GM12865 (cell line): ENCODE measurements around the gene HPCAL1.

ENCODE experiments used
- DNase-seq: peaks from one replicate; pipeline ENCODE4 v3.0.0; 2010; ENCODE audit warnings: low read depth
- H3K4me3 ChIP-seq: 2 replicates; pipeline ENCODE4 v1.5.1; 2011; ENCODE audit warnings: mild to moderate bottlenecking, low read depth, low read length, control low read depth
- TF ChIP-seq, protein P1 (sequence below): IDR thresholded peaks from 2 replicates; pipeline ENCODE4 v1.5.1; 2011; ENCODE audit warnings: low read length, control low read depth, low read depth, inconsistent platforms; ENCODE audit not compliant: insufficient read depth; ENCODE audit errors: missing control alignments

The HPCAL1 gene

DNA sequence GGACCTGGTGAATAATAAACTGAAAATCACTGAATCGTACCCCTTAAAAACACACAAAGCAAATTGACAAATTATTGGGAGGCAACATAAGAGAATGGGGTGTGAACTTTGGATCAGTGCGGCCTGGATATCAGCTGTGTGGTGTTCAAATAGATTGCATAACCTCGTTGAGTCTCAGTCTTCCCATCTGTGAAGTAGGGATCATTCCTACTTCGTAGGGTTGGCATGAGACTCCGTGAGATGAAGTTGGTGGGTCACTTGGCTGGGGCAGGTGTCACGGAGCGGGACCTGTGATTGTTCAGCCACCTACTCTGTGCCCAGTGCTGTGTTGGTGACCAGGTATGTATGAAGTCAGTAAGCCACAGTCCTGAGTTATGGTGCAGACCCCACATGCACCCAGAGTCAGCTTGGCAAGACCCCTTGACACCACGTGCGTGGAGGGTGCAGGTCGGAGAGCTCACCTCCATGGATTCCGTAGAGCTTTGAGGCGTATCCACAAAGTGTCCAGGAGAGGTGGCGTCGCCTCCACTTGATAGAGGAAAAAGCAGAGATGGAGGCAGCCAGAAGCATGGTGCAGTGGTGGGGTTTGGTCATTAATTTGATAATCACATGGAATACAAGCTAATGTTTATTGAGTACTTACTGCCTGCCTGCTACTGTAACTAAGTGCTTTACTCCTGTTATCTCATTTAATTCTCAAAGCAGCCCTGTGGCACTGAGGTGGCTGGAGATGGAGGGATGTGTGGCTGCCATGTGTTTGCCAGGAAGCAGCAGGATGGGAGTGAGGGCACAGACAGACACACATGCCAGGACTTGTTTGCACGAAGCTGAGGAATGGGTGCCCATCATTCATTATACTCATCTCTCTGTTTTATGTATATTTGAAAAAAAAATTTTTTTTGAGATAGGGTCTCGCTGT lies 35.8 kb downstream of the HPCAL1 start:
- TF ChIP-seq, protein P1, sequence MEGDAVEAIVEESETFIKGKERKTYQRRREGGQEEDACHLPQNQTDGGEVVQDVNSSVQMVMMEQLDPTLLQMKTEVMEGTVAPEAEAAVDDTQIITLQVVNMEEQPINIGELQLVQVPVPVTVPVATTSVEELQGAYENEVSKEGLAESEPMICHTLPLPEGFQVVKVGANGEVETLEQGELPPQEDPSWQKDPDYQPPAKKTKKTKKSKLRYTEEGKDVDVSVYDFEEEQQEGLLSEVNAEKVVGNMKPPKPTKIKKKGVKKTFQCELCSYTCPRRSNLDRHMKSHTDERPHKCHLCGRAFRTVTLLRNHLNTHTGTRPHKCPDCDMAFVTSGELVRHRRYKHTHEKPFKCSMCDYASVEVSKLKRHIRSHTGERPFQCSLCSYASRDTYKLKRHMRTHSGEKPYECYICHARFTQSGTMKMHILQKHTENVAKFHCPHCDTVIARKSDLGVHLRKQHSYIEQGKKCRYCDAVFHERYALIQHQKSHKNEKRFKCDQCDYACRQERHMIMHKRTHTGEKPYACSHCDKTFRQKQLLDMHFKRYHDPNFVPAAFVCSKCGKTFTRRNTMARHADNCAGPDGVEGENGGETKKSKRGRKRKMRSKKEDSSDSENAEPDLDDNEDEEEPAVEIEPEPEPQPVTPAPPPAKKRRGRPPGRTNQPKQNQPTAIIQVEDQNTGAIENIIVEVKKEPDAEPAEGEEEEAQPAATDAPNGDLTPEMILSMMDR, result no peak
- H3K4me3 ChIP-seq, result no peak overlapping the region

DNA sequence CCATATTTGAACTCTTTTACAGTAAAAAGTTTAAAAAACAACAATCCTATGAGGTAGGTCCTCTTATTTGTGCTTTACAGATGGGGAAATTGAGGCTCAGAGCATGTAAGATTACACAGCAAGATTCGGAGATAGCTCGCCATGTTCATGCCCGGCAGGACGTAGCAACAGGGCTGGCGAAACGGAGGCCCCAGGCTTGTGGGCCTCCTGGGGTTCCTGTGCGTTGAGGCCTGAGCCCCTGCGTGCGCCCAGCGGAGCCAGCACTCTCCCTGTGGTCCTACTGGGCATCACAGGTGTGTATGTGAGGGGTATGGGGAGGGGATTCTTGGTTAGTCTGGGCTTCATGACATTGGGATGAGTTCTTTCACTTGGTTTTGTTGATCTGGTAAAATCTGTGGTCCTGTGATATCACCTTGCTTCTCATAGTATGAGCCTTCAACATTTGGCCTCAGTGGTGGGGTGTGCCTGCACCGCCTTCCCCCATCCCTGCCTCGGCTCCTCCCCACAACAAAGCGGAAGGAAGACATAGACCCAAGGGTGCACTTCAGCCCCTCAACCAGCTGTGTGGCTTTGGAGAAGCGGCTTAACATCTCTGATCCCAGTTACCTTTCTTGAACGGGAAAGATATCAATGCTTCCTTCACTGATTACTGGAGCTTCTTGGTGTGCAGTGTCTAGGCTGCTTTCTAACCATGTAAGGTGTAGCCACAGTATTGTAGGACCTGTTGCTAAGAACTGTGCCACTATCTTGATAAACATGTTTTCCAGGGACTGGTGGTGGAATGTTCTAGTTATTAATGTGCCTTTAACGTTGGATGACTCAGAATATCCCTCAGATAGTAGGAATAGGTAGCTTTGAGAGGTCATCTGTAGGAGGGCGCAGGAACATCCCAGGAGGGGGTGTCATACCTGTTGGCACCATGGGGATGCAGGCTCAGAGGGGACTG lies 37.2 kb downstream of the HPCAL1 start:
- TF ChIP-seq, protein P1, result no peak
- no peak for DNase-seq

More for the DNA sequence above, 35.8 kb downstream of the HPCAL1 start:
- no peak for DNase-seq

DNA sequence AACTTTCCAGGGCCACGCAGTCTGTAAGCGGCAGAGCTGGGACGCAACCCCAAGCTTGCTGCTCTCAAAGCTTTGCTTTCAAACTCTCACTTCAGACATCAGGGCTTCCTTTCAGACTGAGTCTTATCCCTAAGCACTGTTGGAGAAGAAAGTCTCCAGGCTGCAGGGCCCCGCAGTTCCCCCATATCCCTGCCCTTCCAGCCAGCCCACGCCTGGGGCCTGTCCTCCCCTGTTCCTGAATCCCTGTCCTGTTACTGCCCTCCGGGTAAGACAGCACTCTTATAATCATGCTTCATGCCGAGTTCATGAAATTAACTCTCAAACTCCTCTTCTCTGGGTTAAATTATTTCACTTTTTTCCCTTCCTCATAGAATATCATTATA lies 37.9 kb downstream of the HPCAL1 start:
- TF ChIP-seq, protein P1, result no peak
- H3K4me3 ChIP-seq, result no peak overlapping the region
- no peak for DNase-seq

More for the DNA sequence above, 37.2 kb downstream of the HPCAL1 start:
- H3K4me3 ChIP-seq, result no peak overlapping the region

DNA sequence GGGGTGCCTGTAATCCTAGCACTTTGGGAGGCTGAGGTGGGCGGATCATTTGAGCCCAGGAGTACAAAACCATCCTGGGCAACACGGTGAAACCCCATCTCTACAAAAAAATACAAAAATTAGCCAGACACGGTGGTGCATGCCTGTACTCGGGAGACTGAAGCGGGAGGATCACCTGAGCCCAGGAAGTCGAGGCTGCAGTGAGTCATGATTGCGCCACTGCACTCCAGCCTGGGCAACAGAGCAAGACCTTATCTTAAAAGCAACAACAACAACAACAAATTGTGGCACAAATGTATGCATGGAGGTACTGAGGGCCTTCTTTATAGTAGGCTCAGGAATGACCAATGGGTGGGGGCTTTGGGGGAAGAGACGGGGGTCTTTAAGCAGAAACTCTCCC lies 38.5 kb downstream of the HPCAL1 start:
- TF ChIP-seq, protein P1, result no peak

DNA sequence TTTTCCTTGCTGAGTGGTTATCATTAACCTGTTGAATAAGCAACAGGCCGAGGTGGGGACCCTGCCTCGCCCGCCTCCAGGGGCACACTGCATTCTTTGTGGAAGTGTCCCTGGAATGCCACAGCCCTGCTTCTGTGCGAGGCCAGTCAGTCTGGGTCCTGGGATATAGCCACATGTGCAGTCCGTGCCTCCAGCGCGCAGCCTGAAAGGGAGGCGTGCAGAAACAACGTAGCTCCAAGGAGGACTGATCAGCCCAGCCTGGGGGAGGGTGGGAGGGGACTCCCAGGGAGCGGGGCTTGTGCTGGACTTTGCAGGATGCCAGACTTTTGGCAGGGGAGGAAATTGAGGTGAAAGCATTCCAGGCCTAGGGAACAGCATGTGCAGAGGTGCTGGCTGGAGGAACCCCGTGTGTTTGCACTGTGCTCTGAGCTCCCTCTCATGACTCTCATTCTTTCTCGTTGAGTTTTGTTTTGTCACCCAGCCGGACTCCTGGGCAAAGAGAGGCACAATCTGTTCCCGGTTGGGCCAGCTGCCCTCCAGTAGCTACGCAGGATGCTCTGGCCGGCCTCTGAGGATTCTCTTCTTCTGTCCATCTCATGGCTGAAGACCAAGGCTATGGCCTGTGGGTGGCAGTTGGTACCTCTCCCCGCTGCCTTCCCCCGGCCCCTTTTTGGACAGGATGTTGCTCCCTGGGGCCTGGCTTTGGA lies 39.7 kb downstream of the HPCAL1 start:
- DNase-seq, result no peak
- TF ChIP-seq, protein P1, result no peak
- no peak overlapping the region for H3K4me3 ChIP-seq

More for the DNA sequence above, 38.5 kb downstream of the HPCAL1 start:
- no peak overlapping the region for H3K4me3 ChIP-seq
- no peak for DNase-seq

DNA sequence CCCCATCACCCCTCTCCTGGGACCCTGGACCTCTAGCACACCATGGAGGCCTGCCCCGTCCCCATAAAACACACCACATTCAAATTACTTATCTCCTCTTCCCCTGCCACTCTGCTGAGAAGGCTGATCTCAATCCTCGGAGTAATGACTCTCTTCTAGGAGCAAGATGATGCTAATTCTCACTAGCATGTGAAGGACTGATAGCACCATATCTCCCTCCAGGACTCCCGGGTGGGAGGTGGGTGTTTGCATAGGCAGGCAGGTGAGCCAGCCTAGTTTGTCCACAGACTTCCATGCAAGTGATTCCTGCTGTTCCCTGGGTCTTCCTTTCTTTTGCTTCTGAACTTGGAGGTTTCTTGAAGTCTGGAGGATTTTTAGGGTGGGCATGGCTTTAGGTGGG lies 40.5 kb downstream of the HPCAL1 start:
- no peak overlapping the region for H3K4me3 ChIP-seq
- TF ChIP-seq, protein P1, result no peak
- DNase-seq, result no peak
